Endodermal cell (in vitro differentiated cells): ENCODE measurements around the gene TPSD1. TPM values are rescaled to one million over a fixed set of nuclear protein-coding genes. Genes with fewer than 3 reads are reported as not detected.

Source experiments
- DNase-seq: peaks from one replicate; pipeline ENCODE4 v3.0.0-alpha.2; 2017
- H3K27ac ChIP-seq: 2 replicates; pipeline ENCODE4 v1.5.1; 2013; ENCODE audit warnings: mild to moderate bottlenecking, low read depth, low read length, moderate library complexity
- H3K27me3 ChIP-seq: 2 replicates; pipeline ENCODE4 v1.6.1; 2013; ENCODE audit warnings: mild to moderate bottlenecking, low read length, moderate library complexity; ENCODE audit not compliant: insufficient read depth, control insufficient read depth, poor library complexity, severe bottlenecking
- H3K36me3 ChIP-seq: 2 replicates; pipeline ENCODE4 v1.7.0; 2013; ENCODE audit warnings: mild to moderate bottlenecking, low read length, moderate library complexity; ENCODE audit not compliant: control insufficient read depth, insufficient read depth
- H3K4me1 ChIP-seq: one replicate; pipeline ENCODE4 v1.7.0; 2013; ENCODE audit warnings: low read length; ENCODE audit not compliant: control insufficient read depth, insufficient read depth
- H3K4me3 ChIP-seq: 2 replicates; pipeline ENCODE4 v1.5.1; 2013; ENCODE audit warnings: mild to moderate bottlenecking, low read length, moderate library complexity
- H3K9ac ChIP-seq: 2 replicates; pipeline ENCODE4 v1.6.1; 2013; ENCODE audit warnings: mild to moderate bottlenecking, low read length, moderate library complexity; ENCODE audit not compliant: poor library complexity, severe bottlenecking; ENCODE audit errors: extremely low read depth
- H3K9me3 ChIP-seq: 2 replicates; pipeline ENCODE4 v1.6.1; 2013; ENCODE audit warnings: mild to moderate bottlenecking, low read length, moderate library complexity; ENCODE audit not compliant: control insufficient read depth
- H3K27ac Mint-ChIP-seq: 2 replicates; pipeline ENCODE4 v1.8.0; 2020; ENCODE audit warnings: mixed read lengths
- H3K27me3 Mint-ChIP-seq: 2 replicates; pipeline ENCODE4 v1.8.0; 2021; ENCODE audit warnings: mild to moderate bottlenecking, mixed read lengths; ENCODE audit not compliant: insufficient read depth
- H3K36me3 Mint-ChIP-seq: 2 replicates; pipeline ENCODE4 v1.8.0; 2020; ENCODE audit warnings: low read depth, mixed read lengths
- H3K4me1 Mint-ChIP-seq: 2 replicates; pipeline ENCODE4 v1.8.0; 2020; ENCODE audit warnings: mixed read lengths
- H3K4me3 Mint-ChIP-seq: 2 replicates; pipeline ENCODE4 v1.8.0; 2020; ENCODE audit warnings: mild to moderate bottlenecking, moderate library complexity, mixed read lengths
- H3K9me3 Mint-ChIP-seq: 2 replicates; pipeline ENCODE4 v1.8.0; 2020; ENCODE audit warnings: mild to moderate bottlenecking, mixed read lengths
- CTCF ChIP-seq: fragments of 200-600 bp; sonication (generic); conservative IDR thresholded peaks from 2 replicates; pipeline ENCODE4 v1.5.0; 2021; ENCODE audit warnings: antibody characterized with exemption, mild to moderate bottlenecking
- WGBS, 2 experiments: methylation state at CpG; one replicate each; pipeline versions ENCODE4 v1.1.5 to v1.1.7; 2013; ENCODE audit warnings: missing lambda C conversion rate in 2 of 2, mixed read lengths in 1 of 2; ENCODE audit not compliant: insufficient coverage in 1 of 2, insufficient read length in 1 of 2; 5-methylcytosine and 5-hydroxymethylcytosine counted together
- total RNA-seq, 2 donors: library from RNA; stranded (reverse); fragmentation: NEBNext Ultra II Directional in 1 of 2; extraction: Animal tissue kit (Norgen Biotek cat#: 25700) in 1 of 2; gene quantifications; 2 replicates in 1 of 2; 3 replicates in 1 of 2; pipeline ENCODE4 v1.2.1, GENCODE V29; 2021

TPSD1 gene
- total RNA-seq, 2 donors from 2014 or later = not detected

DNA sequence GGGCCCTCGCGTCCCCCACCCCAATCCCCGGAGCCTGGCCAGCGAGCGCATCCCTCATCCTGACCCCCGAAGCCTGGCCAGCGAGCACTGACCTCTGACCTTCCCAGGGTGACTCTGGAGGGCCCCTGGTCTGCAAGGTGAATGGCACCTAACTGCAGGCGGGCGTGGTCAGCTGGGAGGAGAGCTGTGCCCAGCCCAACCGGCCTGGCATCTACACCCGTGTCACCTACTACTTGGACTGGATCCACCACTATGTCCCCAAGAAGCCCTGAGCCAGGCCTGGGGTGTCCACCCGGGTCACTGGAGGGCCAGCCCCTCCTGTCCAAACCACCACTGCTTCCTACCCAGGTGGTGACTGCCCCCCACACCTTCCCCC is 2.3 kb downstream of the TPSD1 start:
- Mint-ChIP-seq H3K27ac (no peak overlapping the region), H3K36me3 (no peaks in the 10 kb centered on the region), H3K4me3 (no peak overlapping the region), H3K4me1 (no peaks in the 10 kb centered on the region), H3K9me3 (no peaks in the 10 kb centered on the region), H3K27me3 (peaks cover 5% of the 10 kb centered on the region)
- TF ChIP-seq CTCF = no peak
- H3K9me3 ChIP-seq = no peaks in the 10 kb centered on the region
- H3K4me3 ChIP-seq = no peak overlapping the region
- H3K9ac ChIP-seq = no peak overlapping the region
- H3K36me3 ChIP-seq = no peaks in the 10 kb centered on the region
- whole genome bisulfite sequencing, 2 experiments = 88 to 89% methylated on average over 7 to 12 of the region's 12 CpGs
- no peak for DNase-seq
- H3K27ac ChIP-seq = no peak overlapping the region
- H3K4me1 ChIP-seq = no peaks in the 10 kb centered on the region
- peaks cover 30% of the 10 kb centered on the region for H3K27me3 ChIP-seq

- Histone ChIP-seq H3K27ac (no peak overlapping the region), H3K27me3 (peaks cover 30% of the 10 kb centered on the region), H3K4me1 (no peaks in the 10 kb centered on the region), H3K4me3 (no peak overlapping the region), H3K9ac (no peak overlapping the region), H3K36me3 (no peaks in the 10 kb centered on the region), H3K9me3 (no peaks in the 10 kb centered on the region)
- H3K27me3 Mint-ChIP-seq = peaks cover 5% of the 10 kb centered on the region
- H3K4me3 Mint-ChIP-seq = no peak overlapping the region
- H3K9me3 Mint-ChIP-seq = no peaks in the 10 kb centered on the region
- WGBS, 2 experiments = 33 to 59% methylated on average over 21 to 42 of the region's 42 CpGs
- no peak for TF ChIP-seq CTCF
- no peaks in the 10 kb centered on the region for H3K36me3 Mint-ChIP-seq
- no peak overlapping the region for H3K27ac Mint-ChIP-seq
- DNase-seq = no peak
- no peaks in the 10 kb centered on the region for H3K4me1 Mint-ChIP-seq
Measured at GRCh38 chr16:1258906-1259759, 3.3 kb downstream of the TPSD1 start.

DNA sequence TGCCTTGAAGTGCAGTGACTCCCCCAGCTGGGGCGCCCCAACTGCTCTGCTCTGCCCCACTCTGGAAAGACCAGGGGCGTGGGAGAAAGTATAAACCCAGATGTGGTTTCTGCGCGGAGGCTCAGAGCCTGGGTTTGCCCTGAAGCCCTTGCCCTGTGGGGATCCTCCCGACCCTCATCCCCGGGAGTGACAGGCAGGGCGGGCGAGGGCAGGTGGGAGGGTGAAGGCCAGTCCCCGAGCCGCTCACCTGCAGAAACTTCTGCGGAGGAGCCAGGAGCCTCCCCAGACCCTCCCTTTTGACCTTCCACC is 3.8 kb downstream of the TPSD1 start:
- no peak for TF ChIP-seq CTCF
- H3K27me3 ChIP-seq = peaks cover 30% of the 10 kb centered on the region
- no peaks in the 10 kb centered on the region for H3K4me1 ChIP-seq
- DNase-seq = no peak
- Mint-ChIP-seq H3K36me3 (no peaks in the 10 kb centered on the region), H3K27me3 (peaks cover 5% of the 10 kb centered on the region), H3K9me3 (peaks cover 3% of the 10 kb centered on the region), H3K27ac (no peak overlapping the region), H3K4me1 (no peaks in the 10 kb centered on the region), H3K4me3 (no peak overlapping the region)
- H3K9ac ChIP-seq = no peak overlapping the region
- H3K4me3 ChIP-seq = no peak overlapping the region
- no peak overlapping the region for H3K27ac ChIP-seq
- no peaks in the 10 kb centered on the region for H3K9me3 ChIP-seq
- 29 to 73% methylated on average over 4 to 11 of the region's 11 CpGs for WGBS, 2 experiments
- H3K36me3 ChIP-seq = no peaks in the 10 kb centered on the region
